HG03097 (cell line): ENCODE data around the gene ZNF792.
"Not testable (repeated sequence)": the region's sequence is repeated elsewhere in the genome, so short reads cannot be mapped to it uniquely, and the experiment has no call there.

ENCODE experiments used
- ATAC-seq: cut with Tn5 transposase; IDR thresholded peaks from one replicate; pipeline ENCODE4 v1.9.1; 2021; ENCODE audit not compliant: unreplicated experiment, low FRiP score

ZNF792 gene

DNA sequence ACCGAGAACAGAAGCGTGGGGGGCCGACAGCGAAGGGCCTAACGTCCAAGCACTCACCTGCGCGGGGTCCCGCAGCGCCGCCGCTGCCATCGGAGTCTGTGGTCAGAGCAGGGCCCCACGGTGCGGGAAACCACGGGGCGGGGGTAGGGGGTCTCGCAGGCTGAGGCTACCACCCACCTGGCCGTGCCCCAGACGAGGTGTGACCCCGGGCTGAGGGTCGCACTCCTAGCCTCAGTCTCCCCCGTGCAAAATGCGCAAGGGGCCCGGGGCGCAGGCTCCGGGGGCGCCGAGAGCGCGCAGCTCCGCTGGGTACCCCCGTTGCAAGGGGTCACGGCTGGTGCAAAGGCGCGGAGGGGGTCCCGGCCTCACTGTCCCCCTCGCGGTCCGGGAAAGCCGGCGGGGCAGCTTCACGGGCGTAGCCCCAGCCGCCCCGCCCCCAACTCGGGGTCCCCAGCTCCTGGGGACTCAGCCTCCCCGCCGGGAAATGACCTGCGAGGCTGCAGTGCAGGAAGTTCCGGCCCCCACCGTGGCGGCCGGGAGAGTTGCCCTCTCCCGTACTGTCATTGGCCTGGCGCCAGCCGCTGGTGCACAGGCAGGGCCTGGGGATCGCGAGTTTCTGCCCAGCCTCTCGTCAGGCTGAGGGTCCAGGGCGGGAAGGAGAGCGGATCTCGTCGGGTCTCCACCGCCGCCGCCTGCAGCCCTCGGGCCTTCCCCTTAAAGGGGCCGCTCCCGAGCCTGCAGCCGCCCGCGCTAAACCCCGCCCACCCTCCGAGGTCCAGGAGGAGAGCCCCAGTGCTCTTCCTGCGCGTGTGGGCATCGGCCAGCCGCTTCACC lies at the start of gene ZNF792:
ZNF792 (minus strand) TSS at position 657 of the 834 bp plus-strand sequence; CDS start at position 90, 567 bp downstream.
- no peak for ATAC-seq

DNA sequence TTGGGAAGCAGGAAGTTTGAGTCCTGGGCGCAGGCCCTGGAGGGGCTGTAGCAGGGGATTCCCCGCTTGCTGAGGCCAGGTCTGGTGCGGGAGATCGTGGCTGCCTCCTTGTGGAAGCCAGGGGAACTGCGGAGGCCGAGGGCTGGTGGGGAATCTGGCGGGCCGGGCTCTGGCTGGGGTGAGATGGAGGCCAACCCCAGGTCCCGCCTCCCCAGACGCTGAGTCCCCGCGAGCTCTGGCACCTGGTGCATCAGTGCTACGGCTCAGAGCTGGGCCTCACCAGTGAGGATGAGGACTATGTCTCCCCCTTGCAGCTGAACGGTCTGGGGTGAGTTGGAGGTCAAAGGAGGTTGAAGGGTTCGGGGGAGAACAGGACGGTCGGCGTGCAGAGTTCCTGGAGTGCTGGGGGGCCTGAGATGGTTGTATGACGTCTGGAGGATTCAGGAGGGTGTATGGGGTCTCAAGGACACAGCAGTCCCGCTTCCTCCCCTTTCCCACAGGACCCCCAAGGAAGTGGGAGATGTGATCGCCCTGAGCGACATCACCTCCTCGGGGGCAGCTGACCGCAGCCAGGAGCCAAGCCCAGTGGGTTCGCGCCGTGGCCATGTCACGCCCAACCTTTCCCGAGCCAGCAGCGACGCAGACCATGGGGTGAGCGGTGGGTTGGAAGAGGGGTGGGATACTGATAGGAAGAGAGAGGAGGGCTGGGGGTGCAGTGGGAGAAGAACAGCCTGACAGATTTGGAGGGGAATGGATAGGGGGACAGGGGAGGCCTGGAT lies 49.2 kb upstream of the ZNF792 start:
- no peak for ATAC-seq

DNA sequence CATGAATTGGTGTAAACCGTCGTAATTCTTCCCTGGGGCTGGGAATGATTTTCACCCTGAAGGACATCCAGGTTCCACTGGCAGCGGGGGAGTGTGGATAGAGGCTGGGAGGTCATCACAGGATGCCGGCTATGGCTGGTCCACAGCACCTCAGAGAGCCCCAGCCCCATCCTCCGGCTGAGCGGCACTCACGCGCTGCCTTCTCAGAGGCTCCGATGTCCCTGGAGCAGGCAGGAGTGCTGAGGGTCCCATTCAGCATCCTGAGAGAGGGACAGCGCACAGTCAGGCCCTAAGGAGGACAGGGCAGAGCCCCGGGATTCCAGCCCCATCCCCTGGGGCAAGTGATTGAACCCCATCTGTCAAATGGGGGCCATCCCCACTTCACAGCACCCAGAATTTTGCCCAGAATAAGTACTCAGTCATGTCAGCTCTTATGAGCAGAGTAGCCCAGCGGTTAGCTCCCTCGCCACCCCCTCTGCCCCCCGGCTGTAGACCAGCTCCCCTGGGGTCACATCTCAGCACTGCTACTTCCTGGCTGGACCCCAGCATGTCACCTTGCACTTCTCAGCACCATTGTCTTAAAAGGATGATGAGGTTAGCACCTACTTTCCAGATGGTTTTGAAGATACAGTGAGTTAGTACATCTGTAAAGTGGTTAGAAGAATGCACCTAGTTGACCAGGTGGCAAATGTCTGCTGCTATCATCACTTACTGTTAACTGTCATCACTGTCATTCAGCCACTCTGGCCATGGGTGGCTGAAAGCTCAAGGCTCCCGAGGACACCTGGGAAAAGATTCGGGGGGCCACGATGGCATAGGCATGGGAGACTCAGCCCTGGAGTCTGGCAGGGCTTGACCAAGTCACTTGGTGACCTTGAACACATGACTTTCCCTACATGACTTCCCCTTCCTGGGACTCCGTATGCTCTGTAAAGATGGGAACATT lies 48.0 kb upstream of the ZNF792 start:
- ATAC-seq: no peak

DNA sequence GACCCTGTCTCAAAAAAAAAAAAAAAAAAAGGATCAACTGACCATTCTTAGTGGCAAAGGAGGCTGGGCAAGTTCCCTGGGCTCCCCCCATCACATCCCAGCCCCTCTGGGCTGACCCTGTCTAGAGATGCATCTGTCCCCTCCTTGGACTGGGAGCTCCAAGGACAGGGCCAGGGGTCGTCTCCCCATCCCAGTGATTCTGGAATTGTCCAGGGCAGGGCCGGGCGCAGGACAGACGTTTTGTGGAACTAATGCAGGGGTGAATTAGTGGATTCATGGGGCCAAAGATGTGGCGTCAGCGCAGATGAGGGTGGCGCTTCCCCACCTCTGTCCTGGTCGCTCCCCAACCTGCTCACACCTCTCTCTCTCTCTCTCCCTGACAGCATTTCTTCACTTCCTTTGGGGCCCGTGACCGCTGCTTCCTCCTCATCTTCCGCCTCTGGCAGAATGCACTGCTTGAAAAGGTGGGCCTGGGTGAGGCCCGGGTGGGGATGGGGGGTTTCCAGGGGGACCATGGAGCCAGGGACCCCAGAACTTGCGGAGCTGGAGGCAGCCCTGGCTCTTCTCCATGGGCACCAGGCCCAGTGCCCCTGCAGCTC lies 47.2 kb upstream of the ZNF792 start:
- ATAC-seq: no peak

DNA sequence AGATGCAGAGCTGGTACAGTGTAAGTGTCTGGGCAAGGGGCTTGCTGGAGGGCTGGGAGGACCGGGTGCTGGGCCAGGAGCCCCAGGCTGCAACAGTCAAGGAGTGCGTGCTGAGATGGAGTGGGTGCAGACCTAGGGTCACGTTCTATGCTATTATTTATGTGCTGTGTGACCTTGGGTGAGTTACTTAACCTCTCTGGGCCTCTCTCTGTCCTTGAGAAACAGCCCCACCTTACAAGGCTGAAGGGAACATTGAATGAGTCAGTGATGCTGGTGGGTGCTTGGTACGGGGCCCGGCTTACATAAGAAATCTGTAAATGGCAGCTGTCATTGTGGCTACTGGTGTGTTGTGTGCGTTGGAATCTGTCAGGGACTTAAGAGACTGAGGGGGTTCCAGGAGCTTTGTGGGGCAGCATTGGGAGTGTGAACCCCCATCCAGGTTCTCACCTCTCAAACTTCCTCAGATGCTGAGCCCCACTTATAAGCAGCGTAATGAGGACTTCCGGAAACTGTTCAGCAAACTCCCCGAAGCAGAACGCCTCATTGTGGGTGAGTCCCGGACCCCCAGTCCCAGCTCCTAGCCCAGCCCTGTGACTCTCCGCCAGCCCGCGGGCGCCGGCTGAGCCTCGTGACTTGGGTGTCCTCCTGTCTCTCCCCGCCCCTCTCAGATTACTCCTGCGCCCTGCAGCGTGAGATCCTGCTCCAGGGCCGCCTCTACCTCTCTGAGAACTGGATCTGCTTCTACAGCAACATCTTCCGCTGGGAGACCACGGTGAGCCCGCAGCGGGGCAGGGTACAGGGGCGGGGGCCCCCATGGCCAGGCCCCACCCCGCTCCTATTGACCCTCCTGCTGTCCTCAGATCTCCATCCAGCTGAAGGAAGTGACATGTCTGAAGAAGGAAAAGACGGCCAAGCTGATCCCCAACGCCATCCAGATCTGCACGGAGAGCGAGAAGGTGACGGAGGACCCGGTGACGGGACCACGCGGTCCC lies 45.7 kb upstream of the ZNF792 start:
- ATAC-seq: no peak

DNA sequence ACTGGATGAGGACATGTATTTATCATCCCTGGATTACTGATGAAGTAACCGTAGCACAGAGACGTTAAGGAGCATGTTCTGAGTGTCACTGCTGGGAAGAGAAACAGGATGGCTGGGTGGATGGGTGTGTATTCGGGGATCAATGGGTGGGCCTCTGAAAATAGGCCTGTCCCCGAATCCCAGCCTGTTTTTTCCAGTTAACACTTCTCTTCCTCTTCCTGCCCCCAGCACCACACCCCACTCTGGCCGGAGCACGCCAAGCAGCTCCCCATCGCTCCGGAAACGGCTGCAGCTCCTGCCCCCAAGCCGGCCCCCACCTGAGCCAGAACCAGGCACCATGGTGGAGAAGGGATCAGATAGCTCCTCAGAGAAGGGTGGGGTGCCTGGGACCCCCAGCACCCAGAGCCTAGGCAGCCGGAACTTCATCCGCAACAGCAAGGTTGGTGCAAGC lies 44.9 kb upstream of the ZNF792 start:
- no peak for ATAC-seq

DNA sequence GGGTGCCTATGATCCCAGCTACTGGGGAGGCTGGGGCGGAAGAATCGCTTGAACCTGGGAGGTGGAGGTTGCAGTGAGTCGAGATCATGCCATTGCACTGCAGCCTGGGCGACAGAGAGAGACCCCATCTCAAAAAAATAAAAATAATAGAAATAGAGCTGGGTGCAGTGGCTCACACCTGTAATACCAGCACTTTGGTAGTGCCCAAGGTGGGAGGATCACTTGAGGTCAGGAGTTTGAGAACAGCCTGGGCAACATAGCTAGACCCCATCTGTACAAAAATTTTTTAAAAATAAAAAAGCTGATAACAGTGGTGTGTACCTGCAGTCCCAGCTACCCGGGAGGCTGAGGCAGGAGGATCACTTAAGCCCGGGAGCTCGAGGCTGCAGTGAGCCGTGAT lies 43.4 kb upstream of the ZNF792 start:
- not testable (repeated sequence) for ATAC-seq

DNA sequence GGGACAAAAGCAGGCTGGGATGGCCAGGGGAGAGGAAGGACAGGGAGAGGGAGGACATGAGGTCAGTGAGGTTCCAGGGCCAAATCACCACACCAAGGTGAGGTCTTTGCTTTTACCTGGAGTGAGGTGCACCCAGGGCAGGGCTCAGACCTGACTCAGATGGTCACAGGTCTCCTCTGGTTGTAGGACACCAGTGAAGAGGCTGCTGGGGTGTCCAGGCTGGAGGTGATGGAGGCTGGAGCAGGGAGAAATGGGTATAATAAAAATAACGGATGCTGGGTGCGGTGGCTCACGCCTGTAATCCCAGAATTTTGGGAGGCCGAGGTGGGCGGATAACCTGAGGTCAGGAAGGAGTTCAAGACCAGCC lies 43.0 kb upstream of the ZNF792 start:
- ATAC-seq: no peak

DNA sequence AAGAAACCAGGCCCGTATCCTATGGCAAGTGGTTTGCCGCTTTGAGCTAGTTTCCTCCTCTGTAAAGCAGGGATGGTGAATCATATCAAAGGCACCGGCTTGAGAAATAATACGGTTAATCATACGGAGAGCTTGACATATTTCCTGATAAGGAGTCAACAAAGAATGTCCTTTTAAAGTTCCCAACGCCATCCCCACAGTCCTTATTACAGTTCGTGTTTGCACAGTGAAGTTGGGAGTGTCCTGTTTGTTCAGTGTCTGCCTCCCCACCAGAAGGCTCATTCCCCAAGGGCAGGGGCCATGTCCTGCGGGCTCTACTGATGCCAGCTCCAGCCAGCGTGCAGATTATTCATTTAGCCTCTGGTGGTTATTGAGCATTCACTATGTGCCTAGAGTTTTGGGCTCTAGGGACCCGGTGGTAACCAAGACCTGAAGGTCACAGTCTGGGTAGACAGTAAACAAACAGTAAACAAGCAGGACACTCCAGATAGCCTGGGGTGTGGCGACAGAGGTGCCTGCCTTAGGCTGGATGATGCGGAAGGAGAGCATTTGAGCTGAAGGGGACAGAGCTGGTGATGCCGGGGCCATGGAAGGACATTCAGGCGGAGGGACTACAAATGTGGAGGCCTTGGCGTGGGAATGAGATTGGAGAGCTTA lies 42.4 kb upstream of the ZNF792 start:
- ATAC-seq: no peak

DNA sequence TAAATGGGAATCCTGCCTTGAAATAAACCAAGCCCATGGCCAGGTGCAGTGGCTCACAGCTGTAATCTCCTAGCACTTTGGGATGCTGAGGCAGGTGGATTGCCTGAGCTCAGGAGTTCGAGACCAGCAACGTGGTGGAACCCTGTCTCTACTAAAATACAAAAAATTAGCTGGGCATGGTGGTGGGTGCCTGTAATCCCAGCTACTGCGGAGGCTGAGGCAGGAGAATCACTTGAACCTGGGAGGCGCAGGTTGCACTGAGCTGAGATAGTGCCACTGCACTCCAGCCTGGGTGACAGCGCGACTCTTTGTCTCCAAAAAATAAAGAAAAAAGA lies 41.9 kb upstream of the ZNF792 start:
- ATAC-seq: not testable (repeated sequence)

DNA sequence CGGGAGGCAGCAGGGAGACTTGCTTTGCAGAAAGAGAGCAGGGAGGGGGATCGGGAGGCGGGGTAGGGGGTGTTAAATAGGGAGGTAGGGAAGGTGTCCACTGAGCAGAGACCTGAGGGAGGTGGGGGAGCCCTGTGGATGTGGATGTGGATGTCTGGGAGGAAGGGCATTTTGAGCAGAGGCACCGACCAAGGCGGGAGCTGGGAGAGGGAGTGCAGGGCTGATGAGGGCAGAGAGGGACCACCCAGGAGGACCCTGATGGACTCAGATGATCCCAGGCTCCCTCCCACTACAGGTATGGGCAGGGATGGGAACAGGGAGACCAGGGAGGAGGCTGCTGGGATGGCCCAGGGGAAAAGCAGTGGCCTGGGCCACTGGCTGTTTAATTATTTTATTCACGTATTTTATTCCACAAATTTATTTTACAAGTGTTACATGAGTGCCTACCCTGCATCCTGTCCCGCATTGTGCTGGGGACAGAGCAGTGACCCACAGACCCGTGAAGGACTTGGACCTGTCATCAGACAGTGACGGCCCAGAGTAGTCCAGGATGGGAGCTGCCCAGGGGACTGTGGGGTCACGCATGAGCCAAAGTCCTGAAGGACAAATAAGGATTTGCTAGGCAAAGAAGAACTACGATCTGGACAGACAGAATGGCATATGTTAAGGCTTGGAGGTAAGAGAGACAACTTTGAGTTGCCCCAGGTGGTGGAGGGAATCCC lies 41.4 kb upstream of the ZNF792 start:
- ATAC-seq: no peak

DNA sequence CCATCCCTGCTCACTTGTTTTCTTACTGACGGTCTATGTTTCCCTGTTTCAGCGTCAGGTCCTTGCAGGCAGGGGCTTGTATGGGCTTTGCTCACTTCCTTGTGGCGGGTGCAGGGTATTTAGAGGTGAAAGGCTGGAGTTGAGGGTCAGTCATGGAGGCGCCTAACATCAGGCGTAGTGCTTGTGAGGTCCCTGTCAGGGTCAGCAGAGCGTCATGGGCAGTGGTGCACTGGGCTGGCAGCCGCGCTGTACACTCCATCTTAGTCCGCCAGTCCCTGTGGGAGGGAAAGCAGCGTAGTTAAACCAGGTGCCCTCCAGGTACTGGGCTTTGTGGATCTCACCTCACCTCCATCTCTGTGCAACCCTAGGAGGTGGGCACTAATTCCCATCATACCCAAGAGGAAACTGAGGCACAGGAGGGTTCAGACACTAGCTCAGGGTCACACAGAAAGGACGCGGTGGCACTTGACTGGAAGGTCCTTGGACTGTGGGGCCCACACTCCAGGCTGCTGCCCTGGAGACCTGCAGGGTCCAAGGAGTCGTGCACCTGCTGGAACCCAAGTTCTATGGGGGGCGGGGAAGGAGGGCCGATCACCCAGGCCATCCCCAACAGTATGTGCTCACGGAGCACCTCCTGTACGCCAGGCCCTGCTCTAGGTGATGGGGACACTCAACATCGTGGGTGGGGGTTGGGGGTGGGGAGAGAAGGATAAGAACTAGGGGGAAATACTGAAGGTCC lies 40.7 kb upstream of the ZNF792 start:
- ATAC-seq: no peak

DNA sequence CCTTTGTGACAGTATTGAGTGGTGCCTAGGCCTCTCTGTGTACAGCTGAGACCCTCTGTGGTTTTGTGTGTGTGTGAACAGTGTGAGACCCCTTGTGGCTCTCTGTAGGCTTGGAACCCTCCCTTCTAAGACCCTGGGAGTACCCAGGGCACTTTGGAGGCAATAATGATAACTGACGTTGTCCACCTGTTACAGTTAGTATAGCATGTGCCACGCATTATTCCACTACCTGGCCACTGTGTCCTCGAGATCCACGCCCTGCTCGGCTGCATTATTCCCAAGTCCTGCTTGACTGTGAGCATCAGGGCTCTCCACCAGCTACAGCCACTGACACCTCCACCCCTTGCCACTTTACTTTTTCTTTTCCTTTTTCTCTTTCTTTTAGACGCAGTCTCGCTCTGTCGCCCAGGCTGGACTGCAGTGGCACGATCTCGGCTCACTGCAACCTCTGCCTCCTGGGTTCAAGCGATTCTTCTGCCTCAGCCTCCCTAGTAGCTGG lies 38.1 kb upstream of the ZNF792 start:
- no peak for ATAC-seq

DNA sequence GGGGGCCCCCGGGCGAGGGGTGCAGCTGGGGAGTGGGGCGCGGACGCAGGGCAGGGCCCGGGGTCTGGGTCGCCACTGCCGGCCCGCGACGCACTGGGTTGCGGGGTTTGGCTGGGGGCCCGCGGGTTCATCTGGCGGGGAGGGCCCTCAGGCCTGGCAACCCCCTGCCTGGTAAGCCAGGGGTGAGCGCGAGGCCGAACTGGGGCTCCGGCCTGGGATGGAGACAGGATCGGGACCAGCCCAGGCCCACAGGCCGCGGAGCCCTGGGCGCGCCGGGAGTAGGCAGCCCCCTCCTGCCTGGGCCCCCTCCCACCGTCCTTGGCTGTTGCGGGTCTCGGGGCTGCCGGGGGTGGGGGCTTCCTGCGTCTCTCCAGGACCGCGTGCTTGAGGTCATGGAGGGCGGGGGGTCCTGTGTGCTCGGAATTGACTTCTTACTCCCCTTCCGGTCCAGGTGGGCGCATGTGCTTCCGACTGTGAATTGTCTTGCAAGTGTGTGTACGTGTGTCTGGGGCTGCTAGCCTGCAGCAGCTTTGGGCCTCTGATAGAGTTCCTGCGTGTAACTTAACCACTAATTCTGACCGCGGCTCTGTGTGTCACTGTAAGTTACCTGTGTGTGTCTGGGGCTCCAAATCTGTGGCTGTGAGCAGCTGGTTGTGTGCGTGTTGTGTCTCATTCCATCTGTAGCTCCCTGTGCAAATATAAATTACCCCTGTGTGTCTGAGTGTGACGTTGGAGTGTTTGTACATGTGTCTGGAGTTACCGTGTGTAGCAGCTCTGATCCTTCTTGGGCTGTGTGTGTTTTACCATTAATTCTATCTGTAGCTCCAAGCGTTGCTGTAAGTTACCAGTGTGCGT lies 36.8 kb upstream of the ZNF792 start:
- no peak for ATAC-seq

DNA sequence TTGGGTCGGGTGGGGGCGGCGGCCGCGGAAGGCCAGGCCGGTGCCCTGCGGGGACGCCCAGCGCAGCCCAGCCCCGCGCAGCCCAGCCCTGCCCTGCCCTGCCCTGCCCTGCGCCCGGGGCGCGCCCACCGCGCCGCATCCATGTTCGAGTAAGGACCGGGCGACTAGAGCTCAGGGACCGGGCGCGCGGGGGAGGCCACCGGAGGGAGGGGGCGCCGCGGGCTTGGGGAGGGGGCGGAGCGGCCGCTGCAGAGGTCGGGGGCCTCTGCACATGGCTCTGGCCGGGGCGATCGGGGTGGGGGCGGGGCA lies 36.3 kb upstream of the ZNF792 start:
- no peak for ATAC-seq

DNA sequence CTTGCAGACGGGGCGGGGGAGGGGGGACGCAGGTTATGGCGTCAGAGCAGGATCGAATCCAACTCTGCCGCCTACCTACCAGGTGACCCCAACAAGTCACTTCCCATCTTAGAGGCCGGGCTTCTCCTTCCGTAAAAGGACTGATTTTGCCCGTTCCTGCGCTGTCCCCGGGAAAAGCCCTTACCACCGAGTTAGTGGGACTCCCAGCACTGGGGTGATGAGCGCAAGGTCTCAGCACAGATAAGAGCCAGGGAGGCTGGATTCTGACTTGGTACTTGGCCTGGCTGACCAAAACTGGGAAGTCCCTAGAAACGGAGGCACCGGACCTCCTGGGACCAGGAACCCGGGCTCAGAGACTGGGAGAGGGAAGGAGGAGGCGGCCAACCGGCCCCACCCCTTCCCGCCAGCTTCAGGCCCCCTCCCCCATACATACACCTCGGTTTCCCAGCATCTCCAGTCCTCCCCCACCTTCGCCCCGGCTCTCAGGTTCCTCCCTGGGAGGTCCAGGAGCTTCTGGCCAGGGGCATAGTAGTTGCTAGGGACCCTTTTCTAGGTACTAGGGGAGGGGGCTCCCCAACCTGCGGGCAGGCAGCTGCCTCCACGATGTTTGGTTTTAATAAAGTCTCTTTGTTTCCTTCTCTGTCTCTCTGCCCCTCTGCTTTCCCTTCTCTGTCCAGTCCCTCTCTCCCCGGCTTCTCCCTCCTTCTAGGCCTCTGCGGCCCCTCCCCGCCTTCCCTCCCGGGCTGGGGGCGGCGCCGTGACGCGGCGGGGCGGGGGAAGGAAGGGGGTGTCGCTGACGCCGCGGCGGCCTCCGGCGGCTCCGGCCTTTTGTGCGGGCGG lies 35.7 kb upstream of the ZNF792 start, which contains the start of gene GRAMD1A:
GRAMD1A (plus strand) TSS at position 826 of the 840 bp plus-strand sequence. CDS start 156 bp downstream, outside the sequence.
- ATAC-seq: no peak
